Measurements from ENCODE around the gene DUSP7. TPM values are rescaled to one million over a fixed set of nuclear protein-coding genes. Genes with fewer than 3 reads are reported as not detected.

Gene DUSP7
- total RNA-seq, 4 donors from 2014 or later: 14.0 to 39.7 (median 26.3) TPM

DNA sequence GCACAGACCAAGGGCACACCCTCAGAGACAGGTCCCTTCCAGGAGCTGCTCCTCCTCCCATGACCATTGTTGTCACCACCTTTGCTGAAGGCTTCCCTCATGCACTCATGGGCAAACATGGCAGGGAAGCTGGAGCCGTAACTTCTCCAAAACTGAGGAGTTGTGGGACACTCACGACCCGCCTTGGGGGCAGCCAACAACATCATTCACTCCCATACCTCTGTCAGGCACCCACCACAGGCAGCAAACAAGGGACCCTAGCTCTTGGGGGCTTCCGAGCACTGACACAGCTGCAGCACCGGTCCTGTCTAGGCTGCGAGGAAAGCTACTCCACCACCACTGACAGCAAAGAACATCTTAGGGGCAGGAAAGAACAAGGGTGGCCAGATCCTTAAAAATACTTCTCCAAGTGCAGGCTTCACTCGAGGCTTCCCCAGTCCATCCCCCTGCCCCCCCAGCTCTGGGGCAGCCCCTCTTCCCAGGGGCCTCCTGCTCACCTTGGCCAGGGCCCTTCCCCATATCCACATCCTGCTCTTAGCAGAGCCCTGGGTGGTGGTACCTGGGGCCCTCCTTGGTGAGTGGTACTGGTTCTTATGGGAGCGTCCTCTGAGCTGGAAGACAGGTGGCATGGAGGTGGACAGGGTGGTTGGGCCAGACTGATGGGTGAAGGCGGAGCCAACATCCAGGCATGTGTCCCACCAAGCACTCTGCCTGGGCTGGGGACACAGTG lies 28.0 kb upstream of the DUSP7 start:
- DNase-seq: no peak
- in situ Hi-C loops (cut with MboI; ENCODE audit: low sequenced_read_pairs in 4 of 4): no loop called here

DNA sequence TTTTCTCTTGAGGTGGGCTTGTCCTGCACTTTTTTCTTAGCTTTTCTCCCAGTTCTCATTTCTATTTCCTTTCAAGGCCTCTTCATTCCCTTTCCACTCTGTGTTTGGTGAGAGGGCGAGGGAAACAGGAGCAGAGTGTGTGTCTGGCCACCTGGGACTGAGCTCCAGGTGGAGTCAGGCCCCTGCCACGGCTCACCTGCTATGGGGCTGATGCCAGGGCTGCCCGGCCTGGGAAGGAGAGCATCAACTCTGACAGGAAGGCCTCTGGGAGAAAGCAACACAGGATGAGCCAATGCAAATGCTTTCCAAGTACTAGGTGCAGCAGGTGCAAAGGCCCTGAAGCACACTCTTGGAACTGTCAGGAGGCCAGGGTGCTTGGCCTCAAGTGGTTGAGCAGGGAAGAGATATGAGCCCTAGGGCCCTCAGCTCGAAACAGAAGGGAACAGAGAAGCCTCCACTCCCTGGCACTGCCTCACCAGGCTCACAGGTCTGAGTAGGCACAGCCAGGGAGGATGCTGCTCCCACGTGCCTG lies 27.3 kb upstream of the DUSP7 start:
- Histone ChIP-seq H3K4me1 (peaks cover 4 to 5% of the 10 kb centered on the region in 2 donors), H3K27me3 (no peaks in the 10 kb centered on the region), H3K9me3 (no peaks in the 10 kb centered on the region), H3K36me3 (no peaks in the 10 kb centered on the region), H3K27ac (no peak overlapping the region), H3K4me3 (no peak overlapping the region)
- ATAC-seq (no peak), DNase-seq (no peak)
- intact Hi-C loops (cut with DNase I; ENCODE audit: low total_unique reads): no loop called here
- TF ChIP-seq POLR2A (IDR thresholded peaks at IDR 0.05) (no peak), CTCF (IDR thresholded peaks at IDR 0.05 in 4 of 5, conservative IDR thresholded peaks at IDR 0.05 in 1 of 5) (no peak)
- in situ Hi-C loops (cut with MboI; ENCODE audit: low sequenced_read_pairs in 4 of 4): no loop called here

More for the DNA sequence above, 28.0 kb upstream of the DUSP7 start:
- TF ChIP-seq POLR2A (IDR thresholded peaks at IDR 0.05): no peak
- no peak for TF ChIP-seq CTCF (IDR thresholded peaks at IDR 0.05 in 4 of 5, conservative IDR thresholded peaks at IDR 0.05 in 1 of 5)
- no peaks in the 10 kb centered on the region for H3K36me3 ChIP-seq
- H3K27me3 ChIP-seq: no peaks in the 10 kb centered on the region
- H3K9me3 ChIP-seq: no peaks in the 10 kb centered on the region
- H3K4me1 ChIP-seq: peaks cover 5 to 9% of the 10 kb centered on the region in 2 donors
- H3K4me3 ChIP-seq: no peak overlapping the region
- intact Hi-C loops (cut with DNase I; ENCODE audit: low total_unique reads): no loop called here
- no peak overlapping the region for H3K27ac ChIP-seq
- ATAC-seq: no peak

DNA sequence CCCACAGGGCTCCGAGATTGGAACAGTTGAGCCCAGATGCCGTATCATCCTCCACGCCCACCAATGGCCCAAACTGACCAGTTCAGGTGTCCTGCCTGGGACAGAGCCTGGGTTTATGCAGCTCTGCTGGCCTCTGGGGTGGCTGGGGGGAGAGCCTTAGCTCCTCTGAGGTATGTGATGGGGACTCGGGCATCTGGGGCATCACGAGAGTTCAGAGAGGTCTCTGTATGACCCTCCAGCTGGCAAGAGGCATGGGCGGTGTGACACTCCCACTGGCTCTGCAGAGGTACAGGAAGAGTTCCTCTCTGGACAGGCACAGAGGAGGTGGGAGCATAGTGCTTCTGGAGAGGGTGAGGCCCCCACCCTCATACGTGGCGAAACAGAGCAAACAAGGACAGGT lies 26.6 kb upstream of the DUSP7 start:
- in situ Hi-C loops (cut with MboI; ENCODE audit: low sequenced_read_pairs in 4 of 4) (no loop called here), intact Hi-C loops (cut with DNase I; ENCODE audit: low total_unique reads) (no loop called here)
- Histone ChIP-seq H3K27ac (no peak overlapping the region), H3K4me1 (peaks cover 0 to 5% of the 10 kb centered on the region in 2 donors), H3K9me3 (no peaks in the 10 kb centered on the region), H3K4me3 (no peak overlapping the region), H3K27me3 (no peaks in the 10 kb centered on the region), H3K36me3 (no peaks in the 10 kb centered on the region)
- DNase-seq: no peak
- TF ChIP-seq CTCF (IDR thresholded peaks at IDR 0.05 in 4 of 5, conservative IDR thresholded peaks at IDR 0.05 in 1 of 5): no peak
- no peak for TF ChIP-seq POLR2A (IDR thresholded peaks at IDR 0.05)
- no peak for ATAC-seq

- H3K9me3 ChIP-seq: no peaks in the 10 kb centered on the region
- H3K27me3 ChIP-seq: no peaks in the 10 kb centered on the region
- DNase-seq (no peak), ATAC-seq (no peak)
- H3K4me3 ChIP-seq: no peak overlapping the region
- no peaks in the 10 kb centered on the region for H3K4me1 ChIP-seq
- no peak for TF ChIP-seq CTCF (IDR thresholded peaks at IDR 0.05 in 4 of 5, conservative IDR thresholded peaks at IDR 0.05 in 1 of 5)
- TF ChIP-seq POLR2A (IDR thresholded peaks at IDR 0.05): no peak
- no peaks in the 10 kb centered on the region for H3K36me3 ChIP-seq
- intact Hi-C loops (cut with DNase I; ENCODE audit: low total_unique reads): no loop called here
- in situ Hi-C loops (cut with MboI; ENCODE audit: low sequenced_read_pairs in 4 of 4): no loop called here
- no peak overlapping the region for H3K27ac ChIP-seq
These were observed 24.7 kb upstream of the DUSP7 start for GRCh38 chr3:52080830-52081719.
